Activated CD4-positive, CD25-positive, alpha-beta regulatory T cell treated with anti-CD3 and anti-CD28 coated beads, Interleukin-2, amount 50 U/mL, for 24 hours (primary cell): ENCODE results near the gene CCM2L.

Experiments used
- ATAC-seq, 2 donors: fragments of 150-1000 bp; cut with Tn5 transposase; one replicate each; pipeline ENCODE4 v1.10.0; 2021; ENCODE audit warnings: mild to moderate bottlenecking in 1 of 2, moderate library complexity in 1 of 2

The CCM2L gene

GRCh38 chr20:32062776-32063170 lies 52.5 kb downstream of the CCM2L start:
- ATAC-seq, result peak in 1 of 2 donors; percentile 20

GRCh38 chr20:32063695-32064094 lies 53.5 kb downstream of the CCM2L start:
- ATAC-seq, result no peak

GRCh38 chr20:32064667-32065066 lies 54.4 kb downstream of the CCM2L start:
- no peak for ATAC-seq

GRCh38 chr20:32067234-32067821 lies 57.1 kb downstream of the CCM2L start:
- ATAC-seq, result no peak

GRCh38 chr20:32068174-32068573 lies 57.9 kb downstream of the CCM2L start:
- no peak for ATAC-seq

- ATAC-seq, result no peak
These were observed 59.5 kb downstream of the CCM2L start for GRCh38 chr20:32069711-32070110.

- ATAC-seq, result no peak
These were observed 60.0 kb downstream of the CCM2L start for GRCh38 chr20:32070282-32070681.

GRCh38 chr20:32070690-32071213 lies 60.5 kb downstream of the CCM2L start:
- ATAC-seq, result no peak

GRCh38 chr20:32071395-32072167 lies 61.3 kb downstream of the CCM2L start:
- ATAC-seq, result no peak

GRCh38 chr20:32072168-32072750 lies 62.0 kb downstream of the CCM2L start:
- ATAC-seq, result no peak

GRCh38 chr20:32075534-32075933 lies 65.3 kb downstream of the CCM2L start:
- ATAC-seq, result no peak

GRCh38 chr20:32077190-32077589 lies 67.0 kb downstream of the CCM2L start:
- ATAC-seq, result no peak

GRCh38 chr20:32078322-32078721 lies 68.1 kb downstream of the CCM2L start:
- no peak for ATAC-seq

- no peak for ATAC-seq
These were observed 68.6 kb downstream of the CCM2L start for GRCh38 chr20:32078791-32079190.

GRCh38 chr20:32079655-32080109 lies 69.4 kb downstream of the CCM2L start:
- ATAC-seq, result no peak

GRCh38 chr20:32080783-32081182 lies 70.5 kb downstream of the CCM2L start:
- ATAC-seq, result no peak
